Stimulated activated CD4-positive, alpha-beta T cell treated with anti-CD3 and anti-CD28 coated beads, Interleukin-1b, Interleukin-23, amount 100 ng/mL, for 4 hours (primary cell): ENCODE measurements around the gene FTO.
A peak's percentile ranks its signal among the peaks of the same experiment; 100 is the strongest.

Source experiments
- DNase-seq, 2 donors: peaks; one replicate each; pipeline ENCODE4 v3.0.0-alpha.2; 2020; ENCODE audit warnings: low read depth in 2 of 2

FTO gene

GRCh38 chr16:53711390-53711789 lies 7.4 kb downstream of the FTO start:
- no peak for DNase-seq

DNA sequence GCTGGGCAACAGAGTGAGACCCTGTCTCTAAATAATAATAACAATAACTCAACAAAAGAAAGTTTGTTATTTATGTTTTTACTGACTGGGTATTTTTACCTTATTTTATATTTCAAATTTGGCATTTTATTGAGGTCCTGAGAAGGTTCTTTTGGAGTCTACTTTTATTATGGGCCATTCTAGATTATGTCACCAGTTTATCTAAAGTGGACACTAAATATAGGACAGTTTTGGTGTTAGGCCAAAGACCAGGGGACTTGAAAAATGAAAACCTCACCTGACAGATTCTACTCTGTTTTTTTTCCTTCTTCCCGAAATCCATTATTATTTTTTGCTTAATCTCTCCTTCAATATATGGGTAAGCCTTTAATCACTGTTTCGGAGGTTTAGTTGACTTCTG lies 8.1 kb downstream of the FTO start:
- DNase-seq: no peak

DNA sequence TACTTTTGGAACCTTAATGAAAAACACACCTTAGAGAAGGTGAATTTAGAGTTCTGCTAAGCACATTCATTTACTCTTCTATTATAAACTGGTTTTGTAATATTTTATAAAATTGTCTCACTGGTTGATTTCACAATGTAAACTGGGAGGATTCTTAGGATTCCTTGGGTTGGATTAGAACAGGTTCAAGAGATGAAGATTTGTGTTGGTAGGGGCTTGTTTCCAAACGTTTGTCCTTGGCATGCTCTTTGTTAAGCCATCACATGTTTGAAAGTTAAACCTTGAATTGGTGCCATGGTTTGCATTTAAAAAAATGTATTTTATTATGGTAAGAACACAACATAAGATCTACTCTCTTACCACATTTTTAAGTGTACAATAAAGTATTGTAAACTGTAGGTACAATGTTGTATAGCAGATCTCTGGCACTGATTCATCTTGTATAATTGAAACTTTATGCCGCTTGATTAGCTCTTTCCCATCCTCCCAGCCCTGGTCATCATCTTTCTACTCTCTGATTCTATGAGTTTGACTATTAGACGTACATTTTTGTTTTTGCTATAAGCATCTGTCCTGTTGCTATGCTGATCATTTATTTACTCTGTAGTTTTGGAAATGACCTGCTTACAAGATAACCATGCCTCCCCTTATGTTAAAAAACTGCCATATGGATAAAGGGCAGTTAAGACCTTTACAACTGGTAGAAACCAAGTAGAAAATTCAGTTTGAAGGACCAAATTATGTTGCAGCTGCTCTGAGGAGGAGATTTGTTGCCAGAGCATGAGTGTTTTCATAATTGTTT lies 9.6 kb downstream of the FTO start:
- no peak for DNase-seq

DNA sequence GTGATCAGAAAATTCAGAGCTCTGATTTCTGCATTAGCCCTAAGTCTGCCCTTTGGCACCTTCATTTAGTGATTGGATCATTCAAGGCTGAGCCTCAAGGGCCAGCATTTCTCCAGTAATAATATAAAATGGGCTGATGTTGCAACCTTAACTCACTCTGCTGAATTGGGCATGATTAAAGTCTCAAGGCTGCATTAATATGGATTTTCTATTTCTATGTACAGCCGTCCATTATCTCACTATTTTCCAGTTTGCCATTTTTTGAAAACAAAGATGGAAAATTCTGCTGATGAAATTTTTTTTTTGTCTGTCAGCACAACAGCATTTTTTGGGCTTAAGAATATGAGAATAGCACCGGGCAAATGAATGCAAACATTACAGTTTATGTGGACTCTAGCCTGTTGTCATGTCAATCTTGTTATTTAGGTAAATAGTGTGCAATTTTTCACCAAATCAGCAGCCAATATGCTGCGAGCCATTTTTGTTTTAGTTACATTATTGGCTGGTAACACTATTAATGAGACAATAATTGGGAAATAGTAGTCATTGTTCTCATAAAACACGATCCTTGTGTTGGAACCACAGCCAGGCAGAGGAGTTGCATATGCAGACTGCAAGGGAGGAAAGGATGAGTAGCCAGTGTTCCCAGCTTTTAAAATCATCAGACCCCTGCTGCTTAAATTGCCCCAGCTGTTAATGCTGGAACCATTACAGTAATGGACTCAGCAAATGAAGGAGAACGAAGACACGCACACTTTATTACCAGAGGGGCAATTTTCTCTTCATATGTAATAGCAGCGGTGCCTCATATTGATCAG lies 10.5 kb downstream of the FTO start:
- DNase-seq: no peak

- no peak for DNase-seq
Measured at GRCh38 chr16:53715023-53715384, 11.0 kb downstream of the FTO start.

GRCh38 chr16:53717577-53717976 lies 13.6 kb downstream of the FTO start:
- no peak for DNase-seq

DNA sequence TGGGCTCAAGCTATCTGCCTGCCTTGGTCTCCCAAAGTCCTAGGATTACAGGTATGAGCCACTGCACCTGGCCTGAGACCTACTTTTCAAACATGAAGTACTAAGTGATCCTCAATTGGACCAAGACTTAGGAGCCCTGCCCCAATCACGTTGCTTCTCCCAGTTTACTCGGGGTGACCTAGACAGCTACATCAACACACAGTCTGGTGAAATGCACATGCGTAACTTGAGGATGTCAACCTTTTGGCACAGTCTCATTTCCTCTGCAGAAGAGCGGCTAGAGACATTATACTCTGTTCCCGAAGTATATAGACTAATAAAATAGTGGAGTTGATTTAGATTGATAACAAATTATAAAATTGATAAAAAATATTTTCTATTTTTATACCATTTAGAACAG lies 17.1 kb downstream of the FTO start:
- DNase-seq: no peak

DNA sequence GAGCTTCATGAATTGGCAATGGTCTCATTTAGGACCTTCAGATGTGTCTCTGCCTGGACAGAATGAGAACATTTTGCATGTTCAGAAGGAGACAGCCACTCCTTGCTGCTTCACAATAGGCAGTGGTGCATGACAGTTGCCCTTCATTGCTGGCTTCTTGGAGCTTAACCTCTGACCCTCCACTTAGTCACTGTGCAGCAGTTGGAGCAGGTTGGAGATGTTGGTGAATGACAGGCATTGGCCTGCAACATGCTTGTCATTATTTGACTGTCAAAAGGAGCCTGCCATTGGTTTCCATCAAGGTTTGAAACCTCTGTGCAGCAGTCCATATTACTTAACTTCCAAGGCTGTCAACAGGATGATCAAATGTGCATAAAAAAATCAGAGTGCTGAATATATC lies 22.7 kb downstream of the FTO start:
- DNase-seq: no peak

DNA sequence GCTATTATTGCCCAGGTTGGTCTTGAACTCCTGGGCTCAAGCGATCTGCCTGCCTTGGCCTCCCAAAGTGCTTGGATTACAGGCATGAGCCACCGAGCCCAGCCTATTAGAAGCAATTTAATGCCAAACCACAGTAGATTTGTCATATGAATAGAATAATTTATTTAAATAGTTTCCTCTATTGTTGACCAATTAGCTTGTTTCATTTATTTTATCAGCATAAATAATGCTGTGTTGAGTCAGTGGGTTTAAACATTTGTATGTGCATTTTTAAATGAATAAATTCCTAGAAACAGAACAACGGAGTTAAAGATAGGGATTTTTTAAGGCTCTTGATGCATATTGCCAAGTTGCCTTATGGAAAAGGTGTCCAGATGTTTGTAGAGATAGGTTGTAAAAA lies 26.7 kb downstream of the FTO start:
- DNase-seq: no peak

DNA sequence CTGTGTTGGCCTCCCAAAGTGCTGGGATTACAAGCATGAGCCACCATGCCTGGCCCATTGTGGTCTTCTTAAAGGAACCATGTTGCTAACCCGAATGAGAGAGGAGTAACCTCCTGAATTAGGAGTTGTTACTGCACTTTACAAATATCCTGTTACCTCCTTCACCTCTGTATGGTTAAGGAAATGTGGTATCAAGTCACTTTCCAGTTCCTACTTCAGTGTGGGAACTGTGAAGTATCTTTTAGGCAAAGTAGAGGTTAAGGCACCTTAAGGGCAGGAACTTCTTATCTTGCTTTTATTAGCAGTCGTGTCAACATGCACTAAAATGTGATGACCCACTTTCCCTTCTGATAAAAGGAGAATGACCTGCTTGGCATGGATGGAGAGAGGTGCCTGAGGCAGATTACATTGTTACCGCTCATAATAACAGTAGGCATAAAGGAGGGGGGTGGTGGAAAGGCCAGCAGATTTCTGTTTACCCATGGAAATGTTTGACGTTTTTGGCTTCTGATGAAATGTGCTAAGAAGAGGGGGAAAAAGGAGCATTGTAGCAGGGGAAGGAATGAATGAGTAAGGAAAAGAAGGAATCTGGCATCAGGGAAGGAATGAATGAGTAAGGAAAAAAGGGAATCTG lies 28.5 kb downstream of the FTO start:
- no peak for DNase-seq

DNA sequence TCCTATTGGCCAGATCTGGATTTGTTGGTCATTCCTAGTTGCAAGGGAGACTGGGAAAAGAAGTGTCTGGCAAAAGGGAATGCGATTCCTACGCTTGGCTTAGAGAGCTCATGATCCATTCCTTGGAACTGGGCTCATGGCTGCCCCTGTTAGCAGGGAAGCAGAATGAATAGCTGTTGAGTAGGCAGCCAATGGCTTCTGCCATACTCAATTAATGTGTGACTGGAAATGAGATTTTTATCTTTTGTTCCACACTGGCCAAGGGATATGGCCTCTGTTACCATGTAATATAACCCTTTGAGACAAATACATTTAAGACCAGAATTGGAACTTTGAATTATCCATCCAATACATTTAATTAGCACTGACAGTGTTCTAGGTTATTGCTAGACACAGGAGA lies 31.0 kb downstream of the FTO start:
- DNase-seq: no peak

- DNase-seq: no peak
Measured at GRCh38 chr16:53736297-53736696, 32.3 kb downstream of the FTO start.

- no peak for DNase-seq
Measured at GRCh38 chr16:53737552-53737951, 33.6 kb downstream of the FTO start.

- DNase-seq: no peak
Measured at GRCh38 chr16:53740476-53740875, 36.5 kb downstream of the FTO start.

DNA sequence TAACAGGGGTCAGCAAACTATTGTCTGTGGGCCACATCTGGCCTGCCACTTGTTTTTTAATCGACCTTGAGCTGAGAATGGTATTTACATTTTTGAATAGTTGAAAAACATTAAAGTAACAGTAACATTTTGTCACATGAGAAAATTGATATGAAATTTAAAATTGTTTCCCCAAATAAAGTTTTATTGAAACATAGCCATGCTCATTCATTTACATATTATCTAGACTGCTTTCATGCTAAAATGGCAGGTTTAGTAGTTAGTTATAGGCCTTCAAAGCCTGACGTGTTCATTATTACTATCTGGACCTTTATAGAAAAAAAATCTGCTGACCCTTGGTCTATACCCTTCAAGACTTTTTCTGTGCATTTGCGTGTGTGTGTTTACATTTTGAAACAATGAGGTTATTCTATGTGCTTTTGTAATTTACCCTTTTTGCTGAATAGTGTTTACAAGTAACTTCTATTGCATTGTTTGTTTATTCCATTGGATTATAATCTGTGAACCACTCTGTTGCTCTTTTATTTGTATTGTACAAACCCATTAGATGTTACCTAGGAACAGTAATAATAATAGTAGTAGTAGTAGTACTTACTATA lies 37.1 kb downstream of the FTO start:
- DNase-seq: no peak

DNA sequence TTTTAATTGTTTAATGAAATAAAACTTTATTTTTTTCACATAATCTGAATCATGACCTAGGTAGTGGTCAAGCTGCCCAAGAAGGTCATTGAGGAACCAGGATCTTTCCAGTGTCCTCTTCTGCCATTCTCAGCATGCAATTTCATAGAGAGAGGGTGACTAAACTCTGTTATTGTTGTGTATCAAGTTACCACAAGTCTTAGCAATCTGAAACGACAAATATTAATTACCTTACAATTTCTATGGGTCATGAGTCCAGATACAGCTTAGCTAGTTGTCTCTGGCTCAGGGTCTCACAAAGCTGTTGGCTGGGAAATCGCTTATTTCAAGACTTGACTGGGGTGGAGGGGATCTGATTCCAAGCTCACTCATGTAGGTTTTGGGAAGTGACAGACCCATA lies 37.6 kb downstream of the FTO start:
- no peak for DNase-seq

GRCh38 chr16:53743149-53743566 lies 39.2 kb downstream of the FTO start:
- peak in 1 of 2 donors; percentile 8 for DNase-seq

- peak in 1 of 2 donors; percentile 26 for DNase-seq
Measured at GRCh38 chr16:53744449-53744848, 40.5 kb downstream of the FTO start.

DNA sequence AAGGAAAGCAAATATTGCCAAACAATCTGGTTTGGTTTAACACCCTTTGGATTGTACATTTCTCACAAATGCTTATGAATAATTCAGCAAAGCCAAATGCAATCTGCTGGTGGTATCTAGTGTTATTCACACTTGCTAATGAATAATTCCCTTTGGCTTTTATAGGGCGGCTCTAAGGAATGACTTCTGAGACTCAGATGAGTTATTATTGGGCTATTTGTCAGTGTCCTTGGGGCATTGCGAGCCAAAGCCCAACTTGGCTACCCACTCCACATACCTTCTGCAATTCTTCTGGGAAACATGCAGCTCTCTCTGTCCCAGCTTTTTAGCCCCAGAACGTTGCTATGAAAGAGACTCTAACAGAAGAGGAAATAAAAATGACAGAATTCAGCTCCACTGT lies 41.1 kb downstream of the FTO start:
- no peak for DNase-seq

GRCh38 chr16:53745753-53746266 lies 41.9 kb downstream of the FTO start:
- no peak for DNase-seq

- no peak for DNase-seq
Measured at GRCh38 chr16:53752560-53752959, 48.6 kb downstream of the FTO start.

- no peak for DNase-seq
Measured at GRCh38 chr16:53753431-53753830, 49.5 kb downstream of the FTO start.
